ENCODE data around the gene SLC16A12. TPM values are rescaled to one million over a fixed set of nuclear protein-coding genes. Genes with fewer than 3 reads are reported as not detected.

SLC16A12 gene
- total RNA-seq, 1 experiment from 2014 or later, result 10.9 TPM

GRCh38 chr10:89503652-89504370, 31.6 kb downstream of the SLC16A12 start (continued):
- TF ChIP-seq HMGXB4 (CRISPR knock-in tag; IDR thresholded peaks at IDR 0.05) (no peak), MAX (CRISPR knock-in tag; IDR thresholded peaks at IDR 0.05) (no peak), E2F1 (CRISPR knock-in tag; IDR thresholded peaks at IDR 0.05) (no peak), EMX1 (CRISPR knock-in tag; IDR thresholded peaks at IDR 0.05) (no peak)

DNA sequence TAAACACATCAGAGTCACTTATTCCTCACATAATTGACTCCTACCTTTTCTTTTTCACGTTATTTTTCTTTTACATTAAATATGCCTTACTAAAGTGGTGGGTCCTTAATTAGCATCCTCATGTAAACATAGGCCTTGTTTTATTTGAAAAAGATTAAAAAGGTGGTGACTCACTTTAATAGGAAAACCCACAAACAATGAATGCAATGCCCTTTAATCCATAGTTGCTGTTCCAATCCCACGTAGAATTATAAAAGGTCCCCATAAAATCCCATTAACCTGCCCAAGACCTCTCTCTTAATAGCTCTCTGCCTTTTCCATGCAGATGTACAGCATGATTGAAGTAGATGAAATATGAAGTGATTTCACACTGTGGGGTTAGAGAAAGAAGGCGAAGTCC, 32.2 kb downstream of the SLC16A12 start:
- ATAC-seq (no peak), DNase-seq (ENCODE audit: low spot score) (no peak)
- Mint-ChIP-seq H3K27me3 (ENCODE audit: low read depth) (no peaks in the 10 kb centered on the region), H3K4me1 (peaks cover 9% of the 10 kb centered on the region), H3K27ac (no peak overlapping the region), H3K9me3 (peaks cover 8% of the 10 kb centered on the region), H3K36me3 (peaks cover 11% of the 10 kb centered on the region), H3K4me3 (no peak overlapping the region)
- ChIA-PET POLR2A (no interaction called here), CTCF (no interaction called here)
- TF ChIP-seq SMAD3 (CRISPR knock-in tag; IDR thresholded peaks at IDR 0.05; ENCODE audit: borderline replicate concordance) (no peak), ZSCAN18 (CRISPR knock-in tag; IDR thresholded peaks at IDR 0.05) (no peak), CBFB (CRISPR knock-in tag; IDR thresholded peaks at IDR 0.05; ENCODE audit: low read depth) (no peak), JAZF1 (CRISPR knock-in tag; IDR thresholded peaks at IDR 0.05) (no peak), RELA (CRISPR knock-in tag; IDR thresholded peaks at IDR 0.05; ENCODE audit: borderline replicate concordance) (no peak), ZNF219 (CRISPR knock-in tag; IDR thresholded peaks at IDR 0.05; ENCODE audit: borderline replicate concordance) (no peak), NFYB (CRISPR knock-in tag; conservative IDR thresholded peaks at IDR 0.05; ENCODE audit: low read depth) (no peak), KAT7 (CRISPR knock-in tag; IDR thresholded peaks at IDR 0.05; ENCODE audit: borderline replicate concordance) (no peak), HMGA2 (CRISPR knock-in tag; IDR thresholded peaks at IDR 0.05) (no peak), TCF7 (CRISPR knock-in tag; IDR thresholded peaks at IDR 0.05; ENCODE audit: low read depth) (no peak), E2F1 (CRISPR knock-in tag; IDR thresholded peaks at IDR 0.05) (no peak), ZBTB43 (CRISPR knock-in tag; IDR thresholded peaks at IDR 0.05) (no peak)

GRCh38 chr10:89502549-89502948, 32.8 kb downstream of the SLC16A12 start:
- ChIA-PET CTCF (no interaction called here), POLR2A (no interaction called here)
- ATAC-seq, result no peak
- H3K4me3 Mint-ChIP-seq, result no peak overlapping the region
- peaks cover 11% of the 10 kb centered on the region for H3K36me3 Mint-ChIP-seq
- no peaks in the 10 kb centered on the region for H3K27me3 Mint-ChIP-seq (ENCODE audit: low read depth)
- no peak overlapping the region for H3K27ac Mint-ChIP-seq
- TF ChIP-seq ATF1 (CRISPR knock-in tag; IDR thresholded peaks at IDR 0.05) (no peak), MYBL2 (CRISPR knock-in tag; IDR thresholded peaks at IDR 0.05) (no peak), ETV6 (CRISPR knock-in tag; IDR thresholded peaks at IDR 0.05) (no peak), CREM (CRISPR knock-in tag; IDR thresholded peaks at IDR 0.05) (no peak), ZNF416 (CRISPR knock-in tag; IDR thresholded peaks at IDR 0.05) (no peak), TP53 (CRISPR knock-in tag; IDR thresholded peaks at IDR 0.05) (no peak), CBFB (CRISPR knock-in tag; IDR thresholded peaks at IDR 0.05; ENCODE audit: low read depth) (no peak), ZNF425 (CRISPR knock-in tag; conservative IDR thresholded peaks at IDR 0.05) (no peak), EMX1 (CRISPR knock-in tag; IDR thresholded peaks at IDR 0.05) (no peak), E2F1 (CRISPR knock-in tag; IDR thresholded peaks at IDR 0.05) (no peak), NFATC4 (CRISPR knock-in tag; IDR thresholded peaks at IDR 0.05) (no peak)
- H3K9me3 Mint-ChIP-seq, result peaks cover 8% of the 10 kb centered on the region
- DNase-seq (ENCODE audit: low spot score), result no peak
- H3K4me1 Mint-ChIP-seq, result peaks cover 9% of the 10 kb centered on the region
